Activated gamma-delta T cell (primary cell): ENCODE results near the gene HSDL1.
A peak's percentile ranks its signal among the peaks of the same experiment; 100 is the strongest.

Experiments
- DNase-seq: peaks from one replicate; lab custom pipeline; 2025; lab: John Stamatoyannopoulos, UW
- total RNA-seq, 2 donors: gene quantifications; one replicate each; lab custom pipeline; 2026; lab: John Stamatoyannopoulos, UW

Gene HSDL1
- 41.1 to 53.0 reads per million in 2 donors for total RNA-seq

DNA sequence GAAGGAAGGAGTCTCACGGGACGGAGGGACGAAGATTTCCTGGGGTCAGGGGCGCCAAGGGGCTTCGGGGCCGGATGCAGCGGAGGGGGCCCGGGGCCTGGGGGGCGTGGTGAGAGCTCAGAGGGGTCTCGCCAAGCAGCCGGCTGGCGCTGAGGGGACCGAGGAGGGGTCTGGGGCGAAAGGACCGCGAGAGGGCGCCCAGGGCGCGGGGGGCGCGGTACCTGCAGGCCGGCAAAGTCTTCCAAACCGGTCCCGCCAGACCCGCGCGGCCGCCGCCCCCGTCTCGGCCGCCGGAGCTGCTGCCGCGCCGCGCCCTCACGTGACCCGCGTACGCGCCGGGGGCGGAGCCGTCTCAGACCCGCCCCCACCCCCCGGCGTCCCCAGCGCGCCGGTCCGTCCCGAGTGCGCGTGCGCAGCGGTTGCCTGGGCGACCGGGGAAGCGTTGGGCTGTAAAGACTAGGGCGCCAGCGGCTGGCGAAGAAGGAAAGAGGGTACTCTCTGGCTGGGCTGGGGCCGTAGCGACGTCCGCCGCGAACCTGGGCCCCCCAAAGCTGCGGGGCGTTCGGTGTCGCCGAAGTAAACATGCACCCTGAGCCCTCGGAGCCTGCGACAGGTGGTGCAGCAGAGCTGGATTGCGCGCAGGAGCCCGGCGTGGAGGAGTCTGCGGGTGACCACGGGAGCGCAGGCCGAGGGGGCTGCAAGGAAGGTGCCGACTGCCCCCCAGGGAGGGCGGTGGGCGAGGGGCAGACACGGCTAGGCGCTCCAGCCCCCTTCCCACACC lies at the start of gene HSDL1, which contains the start of gene DNAAF1:
TSS of gene HSDL1 (minus strand) at position 319 of the 781 bp plus-strand sequence. CDS start 13,856 bp downstream, outside the sequence.
TSS of gene DNAAF1 (plus strand) at position 450 of the 781 bp plus-strand sequence. CDS start at position 583, 133 bp downstream.
- peak; percentile 96 for DNase-seq

DNA sequence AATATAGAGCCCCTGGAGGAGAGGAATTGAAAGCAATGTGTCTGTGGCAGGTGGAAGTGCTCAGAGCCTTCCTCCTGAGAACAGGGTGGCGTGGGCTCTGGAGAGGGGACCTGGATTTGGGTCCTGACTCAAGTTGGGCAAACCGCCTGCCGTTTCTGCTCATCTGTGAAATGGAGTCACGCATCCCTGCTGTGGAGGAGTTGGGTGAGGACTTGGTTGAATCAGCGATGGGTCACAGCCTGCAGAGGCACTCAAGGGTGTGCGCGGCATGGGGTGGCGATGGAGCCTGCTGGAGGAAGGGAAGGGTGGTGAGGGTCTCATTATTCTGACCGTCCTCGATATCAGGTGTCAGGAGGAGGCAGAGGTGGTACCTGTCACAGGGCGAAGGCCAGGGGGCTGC lies 49.0 kb upstream of the HSDL1 start:
- DNase-seq: no peak

DNA sequence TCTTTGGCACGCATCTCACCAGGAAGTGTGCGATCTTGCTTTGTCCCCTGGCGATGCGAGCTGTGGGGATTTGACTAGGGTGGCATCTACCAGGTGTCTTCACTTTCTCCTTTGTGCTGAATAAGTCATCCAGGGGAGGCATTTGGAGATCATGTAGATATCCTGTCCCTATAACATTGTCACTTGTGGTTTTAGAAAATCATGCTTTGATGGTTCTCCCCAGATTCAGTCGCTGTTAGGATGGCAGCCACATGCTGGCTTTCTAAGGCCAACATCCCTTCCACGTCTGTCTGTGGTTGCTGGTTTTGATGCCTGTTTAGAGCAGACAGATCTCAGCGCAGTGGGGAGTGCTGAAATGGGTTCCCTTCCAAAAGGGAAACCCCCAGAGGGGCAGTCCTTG lies 48.5 kb upstream of the HSDL1 start:
- DNase-seq: no peak

DNA sequence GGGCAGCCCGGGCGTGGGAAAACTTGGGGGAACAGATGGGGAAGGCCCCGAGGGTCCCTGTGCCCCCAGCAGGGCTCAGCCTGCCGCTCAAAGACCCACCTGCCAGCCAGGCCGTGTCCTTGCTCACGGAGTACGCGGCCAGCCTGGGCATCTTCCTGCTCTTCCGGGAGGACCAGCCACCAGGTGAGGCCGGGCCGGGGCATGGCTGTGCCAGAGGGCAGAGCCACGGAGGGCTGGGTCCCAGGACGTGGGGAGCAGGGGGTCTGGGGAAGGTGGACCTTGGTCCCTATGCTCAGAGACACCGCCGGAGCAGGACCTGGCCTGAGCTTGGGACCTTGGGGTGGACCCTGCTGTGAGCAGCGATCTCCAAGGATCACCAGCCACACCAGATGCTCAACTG lies 46.5 kb upstream of the HSDL1 start:
- DNase-seq: no peak

DNA sequence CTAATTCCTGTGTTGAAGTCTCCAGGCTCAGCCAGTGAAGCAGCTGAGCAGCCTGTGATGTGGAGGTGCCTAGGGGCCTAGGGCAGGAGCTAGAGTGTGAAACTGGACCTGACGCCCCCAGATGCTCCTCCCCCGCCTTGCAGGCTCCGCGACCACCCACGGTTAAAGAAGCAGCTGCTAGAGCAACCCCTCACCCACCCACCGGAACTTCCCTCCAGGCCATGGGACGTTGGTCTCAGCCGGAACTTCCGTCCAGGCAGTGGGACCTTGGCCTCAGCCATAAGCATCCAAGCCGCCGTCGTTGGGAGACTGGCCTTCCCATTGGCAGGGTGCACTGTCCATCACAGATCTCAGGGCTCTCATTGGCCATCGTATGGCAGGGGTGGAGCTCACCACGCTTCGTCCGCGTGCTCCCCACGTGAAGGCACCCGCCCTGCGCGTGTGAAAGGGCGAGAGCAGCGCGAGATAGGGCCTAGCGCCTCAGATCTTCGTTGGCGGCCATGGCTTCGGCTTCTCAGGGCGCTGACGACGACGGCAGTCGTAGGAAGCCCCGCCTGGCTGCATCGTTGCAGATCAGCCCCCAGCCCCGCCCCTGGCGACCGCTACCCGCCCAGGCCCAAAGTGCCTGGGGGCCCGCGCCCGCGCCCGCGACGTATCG lies 45.9 kb upstream of the HSDL1 start, which contains the start of gene ADAD2:
TSS of gene ADAD2 (plus strand) at position 427 of the 658 bp plus-strand sequence. CDS start at position 501, 74 bp downstream.
- no peak for DNase-seq

DNA sequence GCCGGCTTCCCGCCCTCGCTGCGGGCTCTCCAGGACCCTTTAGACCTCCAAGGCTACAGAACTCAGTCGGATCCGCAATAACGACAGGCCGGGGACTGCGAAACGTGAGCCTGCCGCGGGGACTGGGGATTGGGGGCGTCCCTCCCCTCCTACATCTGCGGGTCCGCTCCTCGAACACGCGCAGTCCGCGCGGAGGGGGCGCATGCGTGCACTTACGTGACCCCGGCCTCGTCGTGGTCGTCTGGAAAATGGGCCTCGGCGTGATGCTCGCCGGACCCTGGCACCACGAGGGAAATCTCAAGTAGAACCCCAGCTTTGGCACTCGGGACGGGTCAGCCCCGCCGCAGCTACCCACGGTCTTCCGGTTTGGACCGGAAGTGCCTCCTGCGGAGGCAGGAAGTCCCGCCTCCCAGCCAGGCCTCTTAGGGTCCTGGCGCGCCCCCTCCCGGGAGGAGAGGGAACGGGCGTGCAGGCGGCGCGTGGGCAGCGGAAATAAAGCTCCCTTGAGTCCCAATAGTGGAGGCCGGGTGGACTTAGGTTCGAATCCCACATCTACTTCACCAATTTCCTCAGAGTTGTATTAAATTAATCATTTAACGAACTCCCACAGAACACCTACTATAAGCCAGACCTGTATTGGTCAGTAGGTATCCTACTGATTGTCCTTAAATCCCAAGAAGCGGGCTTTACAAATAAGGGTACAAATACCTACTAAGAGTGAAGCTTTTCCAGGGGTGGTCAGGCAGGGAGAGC lies 41.9 kb upstream of the HSDL1 start, which contains the start of gene TAF1C:
TSS of gene TAF1C (minus strand) at position 373 of the 753 bp plus-strand sequence. CDS start 2,069 bp downstream, outside the sequence.
- DNase-seq: peak; percentile 75

DNA sequence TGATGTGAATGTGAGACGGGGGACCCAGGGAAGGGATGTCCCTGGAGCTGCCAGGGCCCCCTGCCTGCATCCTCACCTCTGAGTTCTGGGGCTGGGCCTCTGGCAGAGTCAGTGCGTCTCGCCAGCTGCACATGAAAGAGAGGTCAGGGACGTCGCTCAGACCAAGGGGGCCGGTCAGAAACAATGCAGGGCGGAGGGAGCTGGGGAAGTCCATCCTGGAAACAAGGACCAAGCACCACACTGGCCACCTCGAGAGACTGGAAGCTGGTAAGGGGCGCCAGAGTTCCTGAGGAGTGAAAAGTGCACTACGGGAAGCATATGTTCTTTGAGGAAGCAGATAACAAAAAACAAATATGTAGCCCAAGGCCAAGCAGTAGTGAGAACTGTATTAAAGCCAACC lies 39.8 kb upstream of the HSDL1 start:
- no peak for DNase-seq

DNA sequence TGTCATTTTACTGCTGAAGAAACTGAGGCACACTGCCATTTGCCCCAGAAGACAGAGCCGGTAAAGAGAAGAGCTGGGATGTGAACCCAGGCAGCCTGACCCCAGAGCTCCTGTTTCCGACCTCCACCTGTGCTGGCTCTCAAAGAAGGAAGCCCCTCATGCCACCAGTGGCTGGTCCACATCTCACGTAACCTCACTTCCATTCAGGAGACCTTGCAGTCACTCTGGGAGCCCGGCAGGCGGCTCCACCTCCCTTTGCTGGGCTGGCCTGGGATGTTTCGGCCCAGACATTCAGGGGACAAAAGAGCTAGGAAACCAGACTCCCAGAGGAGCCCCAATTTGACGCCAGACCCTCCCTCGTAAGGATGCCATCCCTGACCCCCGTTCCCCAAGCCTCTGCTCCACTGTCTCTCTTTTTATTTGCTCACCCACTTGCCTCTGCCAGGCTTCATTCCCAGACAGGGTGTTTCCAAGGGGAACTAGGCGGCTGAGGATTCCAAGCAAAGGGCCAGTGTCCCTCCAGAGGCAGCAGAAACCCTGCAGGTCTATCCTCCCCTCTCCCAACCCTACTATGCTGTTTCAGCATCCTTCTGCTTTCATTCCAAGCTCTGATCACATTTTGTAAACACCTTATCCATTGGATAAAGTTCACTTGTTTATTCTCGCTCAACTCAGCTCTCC lies 39.1 kb upstream of the HSDL1 start:
- no peak for DNase-seq

DNA sequence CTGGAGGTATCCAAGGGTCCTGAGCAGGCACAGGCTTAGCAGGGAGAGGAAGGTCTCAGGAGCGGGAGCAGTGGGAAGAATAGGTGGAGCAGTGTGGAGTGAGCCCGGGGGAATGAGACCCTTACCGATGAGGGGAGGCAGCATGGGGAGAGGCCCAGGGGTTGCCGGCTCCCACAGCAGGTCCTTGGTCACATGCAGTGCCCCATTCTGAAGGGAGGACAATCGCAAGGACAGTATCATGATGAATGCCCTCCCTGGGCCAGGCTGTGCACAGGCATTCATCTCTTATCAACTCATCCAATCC lies 38.5 kb upstream of the HSDL1 start:
- no peak for DNase-seq

DNA sequence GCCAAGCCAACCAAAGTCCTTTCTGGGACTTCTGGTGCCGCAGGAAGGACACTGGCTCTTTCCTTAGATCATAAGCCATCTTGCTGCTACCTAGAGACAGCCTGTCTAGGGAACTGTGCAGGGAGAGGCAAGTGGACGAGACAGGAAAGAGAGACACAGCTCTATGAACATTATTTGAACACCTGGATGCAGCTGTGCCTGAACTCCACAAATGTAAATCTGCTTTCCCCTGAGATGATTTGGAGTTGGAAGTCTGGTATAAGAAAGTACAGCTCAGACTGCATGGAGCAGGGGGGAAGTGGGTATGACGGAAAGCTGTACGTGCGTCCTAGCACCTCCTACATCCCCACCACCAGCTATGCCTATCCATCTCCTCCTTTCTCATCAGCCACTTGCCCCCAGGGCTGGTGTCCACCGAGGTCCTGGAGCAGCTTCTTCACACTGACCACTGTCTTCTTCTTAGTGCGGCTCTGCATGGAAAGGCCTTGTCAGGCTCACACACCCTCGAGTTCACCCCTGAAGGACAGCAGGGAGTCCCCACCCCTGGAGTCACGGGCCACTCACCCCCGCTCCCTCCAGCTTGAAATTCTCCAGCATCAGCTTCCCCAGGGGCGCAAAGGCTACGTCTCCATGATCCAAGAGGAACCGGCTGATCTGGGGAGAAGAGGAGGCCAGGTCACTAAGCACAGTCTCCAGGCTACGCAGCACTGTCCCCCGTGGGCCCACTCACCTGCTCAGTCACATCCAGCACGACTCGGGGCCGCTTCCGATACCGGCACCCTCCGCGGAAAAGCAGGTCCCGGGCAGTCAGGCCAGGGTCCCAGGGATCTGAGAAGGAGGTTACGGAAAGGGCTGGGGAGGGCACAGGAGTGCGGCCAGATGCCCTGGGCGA lies 37.9 kb upstream of the HSDL1 start:
- DNase-seq: no peak

DNA sequence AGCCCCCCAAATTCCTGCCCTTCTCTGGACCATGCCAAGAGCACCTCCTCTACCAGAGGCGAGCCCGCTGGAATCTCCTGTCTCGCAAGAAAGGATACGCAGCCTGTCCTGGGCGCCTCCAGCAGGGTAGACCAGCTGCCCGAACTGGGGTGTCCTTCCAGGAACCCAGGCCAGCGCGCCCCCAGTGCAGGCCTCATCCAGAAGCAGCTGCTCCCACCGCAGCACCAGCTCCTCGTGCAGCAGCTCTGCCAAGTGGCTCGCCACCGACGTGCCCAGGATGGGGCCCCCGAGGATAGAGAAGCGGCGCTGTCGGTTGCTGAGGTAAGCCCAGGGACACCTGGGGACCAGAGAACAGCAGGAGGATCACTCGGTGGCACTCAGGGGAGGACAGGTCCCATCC lies 37.1 kb upstream of the HSDL1 start:
- no peak for DNase-seq

DNA sequence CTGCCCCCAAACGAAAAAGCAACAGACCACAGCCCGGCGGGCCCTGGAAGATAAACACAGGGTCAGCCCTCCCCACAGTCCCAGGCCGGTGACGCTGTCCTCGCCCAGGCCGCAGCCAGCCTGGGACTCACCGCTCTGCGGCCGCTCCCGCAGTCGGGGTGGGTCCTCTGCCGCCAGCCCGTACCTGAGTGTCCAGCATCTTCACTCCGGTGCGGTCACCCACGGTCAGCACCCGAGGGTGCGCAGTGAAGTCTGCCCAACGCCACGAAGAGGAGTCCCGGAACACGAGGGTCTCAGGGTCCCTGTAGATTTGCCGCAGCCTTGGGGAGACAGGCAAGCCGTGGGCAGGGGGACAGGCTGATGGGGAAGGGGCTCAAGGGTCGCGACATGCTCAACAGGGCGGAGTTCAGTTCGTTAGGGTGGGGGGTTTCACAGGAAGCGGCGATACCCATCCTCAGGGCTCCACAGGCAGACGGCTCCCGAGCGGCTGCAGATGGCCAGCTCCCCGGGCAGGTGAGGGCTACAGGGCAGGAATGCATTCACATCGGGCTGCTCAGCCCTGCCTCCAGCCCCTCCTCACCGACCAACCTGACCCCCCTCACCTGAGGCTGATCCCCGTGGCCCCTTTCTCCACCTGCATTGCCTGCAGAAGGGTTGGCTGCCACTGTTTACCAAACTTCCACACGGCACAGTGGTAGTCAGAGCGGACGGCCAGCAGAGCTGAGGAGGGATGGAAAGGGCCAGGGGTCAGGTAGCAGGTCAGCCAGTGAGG lies 36.4 kb upstream of the HSDL1 start:
- DNase-seq: no peak

DNA sequence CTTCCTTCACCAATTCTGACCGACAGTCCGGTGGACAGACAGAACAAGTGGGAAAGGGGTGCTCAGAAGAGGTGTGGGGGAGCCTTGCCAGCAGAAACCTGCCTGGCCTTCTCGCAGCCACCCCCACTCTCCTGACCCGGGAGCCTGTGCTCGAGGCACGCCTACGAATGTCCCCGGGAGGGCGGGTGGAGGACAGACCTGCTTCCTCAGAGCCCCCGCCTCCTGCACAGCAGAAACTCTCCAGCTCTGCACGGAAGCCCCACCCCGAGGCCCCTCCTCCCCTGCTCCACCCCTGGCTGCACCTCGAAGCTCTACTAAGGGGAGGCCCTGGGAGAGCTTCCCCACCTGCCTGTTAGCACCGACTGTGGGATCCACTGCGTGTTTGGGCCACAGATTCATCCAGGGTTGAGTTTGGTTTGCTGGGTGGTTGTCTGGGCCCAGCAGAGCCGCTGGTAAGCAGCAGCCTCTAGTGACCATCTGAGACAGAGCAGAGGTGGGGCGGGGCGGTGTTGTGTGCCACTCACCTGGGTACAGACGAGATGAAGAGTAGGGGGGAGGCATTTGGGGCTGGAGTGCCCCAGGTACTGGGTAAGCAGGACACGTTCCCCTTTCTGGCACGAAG lies 35.7 kb upstream of the HSDL1 start:
- no peak for DNase-seq

DNA sequence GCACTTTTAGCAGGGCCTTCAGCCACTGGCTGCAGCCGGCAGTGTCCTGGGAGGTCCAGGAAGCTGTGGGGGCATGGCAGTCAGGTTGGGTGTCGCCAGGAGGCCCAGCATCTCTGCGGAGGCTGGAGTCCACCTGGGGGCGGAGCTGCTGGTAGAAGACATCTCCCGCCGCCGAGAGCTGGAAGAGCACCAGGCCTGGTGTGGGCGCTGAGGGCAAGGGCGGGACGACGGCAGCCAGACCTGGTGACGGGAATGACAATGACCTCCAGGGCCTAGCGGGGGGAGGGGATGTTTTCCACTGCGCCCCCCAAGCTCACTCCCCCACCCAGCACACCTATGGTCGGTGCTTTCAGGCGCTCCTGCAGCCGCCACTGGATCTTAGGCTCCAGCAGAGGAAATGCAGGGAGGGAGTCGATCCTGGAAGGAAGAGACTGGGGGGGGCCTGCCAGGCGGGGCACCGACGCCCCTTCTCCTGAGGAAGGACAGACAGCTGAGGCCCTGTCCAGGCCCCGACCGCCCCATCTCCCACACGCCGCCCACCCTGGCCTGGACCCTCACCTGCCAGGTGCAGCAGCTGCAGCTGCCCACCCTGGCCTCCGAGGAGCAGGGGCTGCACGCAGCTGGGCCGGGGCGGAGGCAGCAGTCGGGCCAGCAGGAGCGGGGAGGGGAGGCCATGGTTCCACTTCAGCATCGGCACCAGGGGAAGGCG lies 34.8 kb upstream of the HSDL1 start:
- DNase-seq: no peak

DNA sequence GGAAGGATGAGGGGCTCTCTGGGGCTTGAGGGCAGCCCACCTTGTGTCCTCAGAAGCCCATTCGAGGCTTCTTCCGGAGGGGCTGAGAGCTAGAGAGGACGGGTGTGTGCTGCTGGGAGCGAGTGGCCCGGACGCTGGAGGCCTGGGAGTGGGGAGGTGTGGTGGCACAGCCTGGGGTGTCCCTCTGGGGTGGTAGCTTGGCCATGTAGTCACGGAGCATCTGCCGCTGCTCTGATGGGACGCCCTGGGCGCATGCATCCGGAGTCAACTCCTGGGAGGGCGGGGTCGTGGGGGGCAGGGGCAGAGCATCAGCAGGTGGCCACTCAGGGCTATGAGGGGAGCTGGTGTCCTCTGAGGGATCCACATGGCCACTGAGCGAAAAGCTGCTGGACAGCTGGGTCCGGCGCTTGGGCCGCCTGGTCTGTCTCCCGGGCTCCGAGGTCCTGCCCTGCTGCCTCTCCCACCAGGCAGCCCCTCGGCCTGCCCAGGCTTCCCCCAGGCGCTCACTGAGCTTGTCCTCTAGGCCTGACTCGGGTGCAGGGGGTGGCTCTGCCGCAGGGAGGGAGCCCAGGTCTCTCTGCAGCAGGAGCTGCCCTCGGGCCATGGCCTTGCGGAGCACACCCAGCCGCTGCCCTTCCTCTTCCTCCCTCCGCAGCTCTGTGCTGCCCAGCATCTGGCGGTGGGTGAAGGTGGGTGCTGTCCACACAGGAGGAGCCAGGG lies 34.1 kb upstream of the HSDL1 start:
- DNase-seq: no peak

DNA sequence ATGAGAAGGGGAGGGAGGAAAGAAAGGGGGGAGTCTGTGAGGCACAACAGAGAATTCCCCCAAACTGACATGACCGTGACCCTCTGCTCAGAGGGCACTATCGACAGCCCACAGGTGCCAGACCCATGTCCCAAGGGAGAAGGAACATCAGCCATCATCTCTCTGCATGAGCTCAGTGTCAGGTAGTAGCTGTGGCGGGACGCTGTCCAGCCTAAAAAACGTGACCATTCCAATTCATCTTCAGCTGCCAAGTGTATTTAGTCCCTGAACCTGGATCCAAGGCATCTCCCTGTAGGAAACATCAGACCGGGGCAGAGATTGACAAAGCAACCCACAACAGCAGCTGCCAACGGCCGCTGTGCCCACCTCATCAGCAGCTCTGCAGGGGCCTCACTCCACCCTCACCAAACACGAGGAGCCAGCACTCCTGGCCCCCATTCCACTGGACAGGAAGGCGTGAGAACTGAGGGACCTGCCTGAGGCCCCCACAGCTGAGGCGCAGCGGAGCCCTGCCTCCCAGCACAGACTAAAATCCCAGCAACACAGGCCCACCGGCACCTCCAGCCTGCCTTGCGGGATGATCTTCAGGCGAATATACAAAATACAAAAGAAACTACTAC lies 33.3 kb upstream of the HSDL1 start:
- DNase-seq: no peak

DNA sequence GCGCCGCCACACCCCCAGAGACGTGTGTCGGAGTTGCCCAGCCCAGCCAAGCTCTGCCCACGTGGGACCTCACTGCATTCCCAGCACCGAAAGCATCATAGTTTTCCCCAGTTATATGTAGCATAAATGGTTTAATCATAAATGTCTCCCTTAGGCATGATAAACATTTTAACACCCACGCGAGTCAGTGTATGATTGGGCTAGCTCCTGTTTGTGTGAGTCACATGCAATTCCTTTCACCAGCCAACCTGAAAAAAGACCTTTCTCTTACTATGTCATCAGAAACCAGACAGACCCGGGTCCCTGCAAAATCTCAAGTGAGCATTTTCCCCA lies 32.7 kb upstream of the HSDL1 start:
- DNase-seq: no peak
